ENCODE measurements around the gene SLC43A2.

DNA sequence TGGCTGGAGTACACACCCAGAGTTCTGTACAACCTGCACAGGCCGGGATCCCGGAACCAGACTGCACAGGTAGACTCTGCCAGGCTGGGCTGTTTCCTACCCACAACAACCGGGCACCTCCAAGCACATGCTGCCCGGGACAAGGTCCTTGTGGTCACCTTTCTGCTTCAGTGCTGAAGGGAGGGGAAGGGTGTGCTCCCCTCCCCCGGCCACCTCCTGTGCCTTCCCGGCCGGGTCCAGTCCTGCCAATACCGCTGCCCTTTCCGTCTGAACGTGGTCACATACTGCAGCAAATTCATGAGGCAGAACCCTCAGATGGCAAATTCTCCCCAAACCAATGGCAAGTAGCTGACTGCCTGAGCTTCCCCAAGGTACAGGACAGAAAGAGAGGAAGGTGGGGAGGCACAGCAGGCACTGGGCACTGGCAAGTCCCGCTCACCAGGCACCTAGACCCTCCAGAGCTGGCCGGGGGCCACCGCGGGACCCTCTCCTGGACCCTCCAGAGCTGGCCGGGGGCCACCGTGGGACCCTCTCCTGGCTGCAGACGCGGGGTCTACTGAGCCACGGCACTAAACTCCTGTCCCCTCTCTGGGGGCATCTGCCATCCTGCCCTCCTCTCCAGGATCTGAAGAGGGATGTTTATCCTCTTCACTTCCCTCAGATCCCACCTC, 22.8 kb downstream of the SLC43A2 start:
- TF ChIP-seq CREB1 (CRISPR knock-in tag; IDR thresholded peaks at IDR 0.05): no peak
- no peak for TF ChIP-seq CTCF (IDR thresholded peaks at IDR 0.05)
- TF ChIP-seq ZBTB43 (CRISPR knock-in tag; IDR thresholded peaks at IDR 0.05): no peak
- TF ChIP-seq, protein P1, sequence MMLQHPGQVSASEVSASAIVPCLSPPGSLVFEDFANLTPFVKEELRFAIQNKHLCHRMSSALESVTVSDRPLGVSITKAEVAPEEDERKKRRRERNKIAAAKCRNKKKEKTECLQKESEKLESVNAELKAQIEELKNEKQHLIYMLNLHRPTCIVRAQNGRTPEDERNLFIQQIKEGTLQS (CRISPR knock-in tag; conservative IDR thresholded peaks at IDR 0.05): no peak
- no peak for TF ChIP-seq USF2 (CRISPR knock-in tag; IDR thresholded peaks at IDR 0.05)
- TF ChIP-seq ZNF281 (CRISPR knock-in tag; IDR thresholded peaks at IDR 0.05): no peak
- no peak for TF ChIP-seq ZBTB21 (CRISPR knock-in tag; IDR thresholded peaks at IDR 0.05; ENCODE audit: borderline replicate concordance)
- TF ChIP-seq NFYB (CRISPR knock-in tag; conservative IDR thresholded peaks at IDR 0.05; ENCODE audit: low read depth): no peak
- TF ChIP-seq, protein P2, sequence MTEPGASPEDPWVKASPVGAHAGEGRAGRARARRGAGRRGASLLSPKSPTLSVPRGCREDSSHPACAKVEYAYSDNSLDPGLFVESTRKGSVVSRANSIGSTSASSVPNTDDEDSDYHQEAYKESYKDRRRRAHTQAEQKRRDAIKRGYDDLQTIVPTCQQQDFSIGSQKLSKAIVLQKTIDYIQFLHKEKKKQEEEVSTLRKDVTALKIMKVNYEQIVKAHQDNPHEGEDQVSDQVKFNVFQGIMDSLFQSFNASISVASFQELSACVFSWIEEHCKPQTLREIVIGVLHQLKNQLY (CRISPR knock-in tag; IDR thresholded peaks at IDR 0.05): no peak
